Measurements from ENCODE around the gene EEIG1. TPM values are rescaled to one million over a fixed set of nuclear protein-coding genes. Genes with fewer than 3 reads are reported as not detected.
"Not testable (repeated sequence)": the region's sequence is repeated elsewhere in the genome, so short reads cannot be mapped to it uniquely, and the experiment has no call there.

Gene EEIG1
- total RNA-seq, 1 donor from 2014 or later, result 26.4 TPM

GRCh38 chr9:128024761-128025308 is 44.0 kb upstream of the EEIG1 start:
- no peak overlapping the region for H3K27ac Mint-ChIP-seq (ENCODE audit: unreplicated experiment)
- no peak overlapping the region for H2AFZ ChIP-seq (ENCODE audit: low read depth, low read length)
- no peaks in the 10 kb centered on the region for H3K4me1 ChIP-seq (ENCODE audit: insufficient read depth, low read length)
- no peak overlapping the region for H3K4me3 Mint-ChIP-seq (ENCODE audit: unreplicated experiment)
- H3K27ac ChIP-seq (ENCODE audit: low read depth, low read length), result no peak overlapping the region
- H3K9ac ChIP-seq (ENCODE audit: low read length), result no peak overlapping the region
- H3K9me3 Mint-ChIP-seq (ENCODE audit: unreplicated experiment), result peaks cover 2% of the 10 kb centered on the region
- FAIRE-seq (no peak), DNase-seq (ENCODE audit: low read depth) (no peak)
- H3K27me3 ChIP-seq (ENCODE audit: insufficient read depth, low read length), result no peaks in the 10 kb centered on the region
- no peak overlapping the region for H3K4me2 ChIP-seq (ENCODE audit: low read length)
- peaks cover 5% of the 10 kb centered on the region for H3K27me3 Mint-ChIP-seq (ENCODE audit: low read depth, unreplicated experiment)
- H3K4me3 ChIP-seq (ENCODE audit: insufficient read depth, low read depth, low read length), result no peak overlapping the region
- no peak for TF ChIP-seq EZH2 (IDR thresholded peaks at IDR 0.05; ENCODE audit: insufficient read depth, low read length)
- TF ChIP-seq CTCF (IDR thresholded peaks at IDR 0.05; ENCODE audit: insufficient read depth, low read depth, low read length), result no peak
- H3K79me2 ChIP-seq (ENCODE audit: insufficient read depth, low read length), result no peaks in the 10 kb centered on the region
- H3K36me3 Mint-ChIP-seq (ENCODE audit: low read depth, unreplicated experiment), result no peaks in the 10 kb centered on the region
- no peaks in the 10 kb centered on the region for H4K20me1 ChIP-seq (ENCODE audit: insufficient read depth, low read length)
- H3K36me3 ChIP-seq (ENCODE audit: insufficient read depth, low read length), result no peaks in the 10 kb centered on the region
- peaks cover 2% of the 10 kb centered on the region for H3K4me1 Mint-ChIP-seq (ENCODE audit: low read depth, unreplicated experiment)
- H3K9me3 ChIP-seq (ENCODE audit: insufficient read depth, low read depth, low read length), result no peaks in the 10 kb centered on the region

- not testable (repeated sequence) for H3K4me2 ChIP-seq (ENCODE audit: low read length); FAIRE-seq; H3K4me1 ChIP-seq (ENCODE audit: insufficient read depth, low read length); H2AFZ ChIP-seq (ENCODE audit: low read depth, low read length); H3K9ac ChIP-seq (ENCODE audit: low read length); H3K27ac Mint-ChIP-seq (ENCODE audit: unreplicated experiment); H3K36me3 ChIP-seq (ENCODE audit: insufficient read depth, low read length); H3K4me3 Mint-ChIP-seq (ENCODE audit: unreplicated experiment); H3K36me3 Mint-ChIP-seq (ENCODE audit: low read depth, unreplicated experiment); H4K20me1 ChIP-seq (ENCODE audit: insufficient read depth, low read length); H3K9me3 ChIP-seq (ENCODE audit: insufficient read depth, low read depth, low read length); H3K27me3 Mint-ChIP-seq (ENCODE audit: low read depth, unreplicated experiment); H3K27me3 ChIP-seq (ENCODE audit: insufficient read depth, low read length); H3K9me3 Mint-ChIP-seq (ENCODE audit: unreplicated experiment); H3K4me1 Mint-ChIP-seq (ENCODE audit: low read depth, unreplicated experiment); H3K79me2 ChIP-seq (ENCODE audit: insufficient read depth, low read length); DNase-seq (ENCODE audit: low read depth); H3K4me3 ChIP-seq (ENCODE audit: insufficient read depth, low read depth, low read length); H3K27ac ChIP-seq (ENCODE audit: low read depth, low read length)
Measured at GRCh38 chr9:128023671-128024070, 42.9 kb upstream of the EEIG1 start.

GRCh38 chr9:128022886-128023285 is 42.1 kb upstream of the EEIG1 start:
- H3K79me2 ChIP-seq (ENCODE audit: insufficient read depth, low read length), result no peaks in the 10 kb centered on the region
- H3K4me3 Mint-ChIP-seq (ENCODE audit: unreplicated experiment), result no peak overlapping the region
- H3K4me3 ChIP-seq (ENCODE audit: insufficient read depth, low read depth, low read length), result no peak overlapping the region
- H2AFZ ChIP-seq (ENCODE audit: low read depth, low read length), result no peak overlapping the region
- H3K9me3 Mint-ChIP-seq (ENCODE audit: unreplicated experiment), result peaks cover 2% of the 10 kb centered on the region
- TF ChIP-seq EZH2 (IDR thresholded peaks at IDR 0.05; ENCODE audit: insufficient read depth, low read length) (no peak), CTCF (IDR thresholded peaks at IDR 0.05; ENCODE audit: insufficient read depth, low read depth, low read length) (no peak)
- no peak overlapping the region for H3K4me2 ChIP-seq (ENCODE audit: low read length)
- H3K4me1 Mint-ChIP-seq (ENCODE audit: low read depth, unreplicated experiment), result peaks cover 2% of the 10 kb centered on the region
- DNase-seq (ENCODE audit: low read depth) (no peak), FAIRE-seq (no peak)
- peaks cover 8% of the 10 kb centered on the region for H3K27me3 Mint-ChIP-seq (ENCODE audit: low read depth, unreplicated experiment)
- H3K9me3 ChIP-seq (ENCODE audit: insufficient read depth, low read depth, low read length), result no peaks in the 10 kb centered on the region
- H3K27ac Mint-ChIP-seq (ENCODE audit: unreplicated experiment), result no peak overlapping the region
- H3K27me3 ChIP-seq (ENCODE audit: insufficient read depth, low read length), result no peaks in the 10 kb centered on the region
- H3K4me1 ChIP-seq (ENCODE audit: insufficient read depth, low read length), result no peaks in the 10 kb centered on the region
- H3K36me3 Mint-ChIP-seq (ENCODE audit: low read depth, unreplicated experiment), result no peaks in the 10 kb centered on the region
- no peak overlapping the region for H3K27ac ChIP-seq (ENCODE audit: low read depth, low read length)
- H3K36me3 ChIP-seq (ENCODE audit: insufficient read depth, low read length), result no peaks in the 10 kb centered on the region
- no peaks in the 10 kb centered on the region for H4K20me1 ChIP-seq (ENCODE audit: insufficient read depth, low read length)
- H3K9ac ChIP-seq (ENCODE audit: low read length), result no peak overlapping the region

All from astrocyte (in vitro differentiated cells and primary cell).